ENCODE measurements around the gene MYOZ2.
"Not testable (repeated sequence)": the region's sequence is repeated elsewhere in the genome, so short reads cannot be mapped to it uniquely, and the experiment has no call there.

Gene MYOZ2

GRCh38 chr4:119149110-119149509 is 13.5 kb downstream of the MYOZ2 start:
- no peak for TF ChIP-seq CTCF (conservative IDR thresholded peaks at IDR 0.05)
- no peak for TF ChIP-seq ZFX (IDR thresholded peaks at IDR 0.05)
- H3K27ac ChIP-seq: no peak overlapping the region

GRCh38 chr4:119151161-119151560 is 15.5 kb downstream of the MYOZ2 start:
- no peak overlapping the region for H3K27ac ChIP-seq
- TF ChIP-seq CTCF (conservative IDR thresholded peaks at IDR 0.05) (no peak), ZFX (IDR thresholded peaks at IDR 0.05) (no peak)

GRCh38 chr4:119152741-119153140 is 17.1 kb downstream of the MYOZ2 start:
- TF ChIP-seq CTCF (conservative IDR thresholded peaks at IDR 0.05): no peak
- H3K27ac ChIP-seq: no peak overlapping the region

GRCh38 chr4:119162174-119162573 is 26.5 kb downstream of the MYOZ2 start:
- TF ChIP-seq ZFX (IDR thresholded peaks at IDR 0.05) (no peak), CTCF (conservative IDR thresholded peaks at IDR 0.05) (no peak)
- H3K27ac ChIP-seq: no peak overlapping the region

- H3K27ac ChIP-seq: no peak overlapping the region
- TF ChIP-seq CTCF (conservative IDR thresholded peaks at IDR 0.05): no peak
- no peak for TF ChIP-seq ZFX (IDR thresholded peaks at IDR 0.05)
Observed at GRCh38 chr4:119165767-119166166, 30.1 kb downstream of the MYOZ2 start.

- no peak overlapping the region for H3K27ac ChIP-seq
- TF ChIP-seq ZFX (IDR thresholded peaks at IDR 0.05) (no peak), CTCF (conservative IDR thresholded peaks at IDR 0.05) (no peak)
Observed at GRCh38 chr4:119170195-119170594, 34.6 kb downstream of the MYOZ2 start.

GRCh38 chr4:119172223-119172622 is 36.6 kb downstream of the MYOZ2 start:
- no peak for TF ChIP-seq CTCF (conservative IDR thresholded peaks at IDR 0.05)
- TF ChIP-seq ZFX (IDR thresholded peaks at IDR 0.05): no peak
- H3K27ac ChIP-seq: no peak overlapping the region

- H3K27ac ChIP-seq: not testable (repeated sequence)
Observed at GRCh38 chr4:119173729-119174361, 38.2 kb downstream of the MYOZ2 start.
